ENCODE data around the gene SH3BGRL2. TPM values are rescaled to one million over a fixed set of nuclear protein-coding genes. Genes with fewer than 3 reads are reported as not detected.

The SH3BGRL2 gene
- total and polyA plus RNA-seq, 2 of the 4 experiments (the other 2 are of a cell fraction) = 2.4 to 5.6 TPM

GRCh38 chr6:79665725-79666551 is 34.8 kb downstream of the SH3BGRL2 start:
- no peak overlapping the region for H3K4ac ChIP-seq (ENCODE audit: low read depth, low read length)
- H3K14ac ChIP-seq (replicated peaks; ENCODE audit: low read depth, low read length) = no peak overlapping the region
- H3K36me3 ChIP-seq (ENCODE audit: control insufficient read depth, insufficient read depth, low read length) = no peaks in the 10 kb centered on the region
- intact Hi-C loops (cut with micrococcal nuclease) (no loop called here), in situ Hi-C loops (cut with MboI; ENCODE audit: low sequenced_read_pairs) (no loop called here), dilution Hi-C loops (cut with HindIII; ENCODE audit: low sequenced_read_pairs, unreplicated experiment) (no loop called here)
- no peak overlapping the region for H2BK15ac ChIP-seq (ENCODE audit: low read depth, low read length)
- H3K4me1 ChIP-seq (ENCODE audit: control insufficient read depth, insufficient read depth, low read length) = no peaks in the 10 kb centered on the region
- no peak for ATAC-seq (ENCODE audit: low read depth)
- no peaks in the 10 kb centered on the region for H4K20me1 ChIP-seq (ENCODE audit: insufficient read depth, low read length)
- no TSS peak for BruUV-seq (replicated peaks)
- no peak overlapping the region for H4K91ac ChIP-seq (ENCODE audit: insufficient read depth, low read depth, low read length)
- TF ChIP-seq RFX5 (IDR thresholded peaks at IDR 0.05; ENCODE audit: low read depth, low read length) (no peak), BHLHE40 (IDR thresholded peaks at IDR 0.05; ENCODE audit: low read depth, low read length) (no peak), RCOR1 (IDR thresholded peaks at IDR 0.05; ENCODE audit: insufficient replicate concordance, low read length) (no peak), MAZ (IDR thresholded peaks at IDR 0.05; ENCODE audit: borderline replicate concordance, low read depth, low read length) (no peak), POLR2A (IDR thresholded peaks at IDR 0.05; ENCODE audit: low read depth, low read length) (no peak), NFE2L2 (IDR thresholded peaks at IDR 0.05; ENCODE audit: low read depth, low read length) (no peak), RAD21 (IDR thresholded peaks at IDR 0.05; ENCODE audit: low read length) (no peak), ELK1 (IDR thresholded peaks at IDR 0.05; ENCODE audit: borderline replicate concordance, low read depth, low read length) (no peak), CHD1 (IDR thresholded peaks at IDR 0.05; ENCODE audit: low read depth, low read length) (no peak), SMC3 (IDR thresholded peaks at IDR 0.05; ENCODE audit: low read depth, low read length) (no peak), FOS (IDR thresholded peaks at IDR 0.05; ENCODE audit: low read depth, low read length) (no peak)
- TF ChIP-seq, protein P1, sequence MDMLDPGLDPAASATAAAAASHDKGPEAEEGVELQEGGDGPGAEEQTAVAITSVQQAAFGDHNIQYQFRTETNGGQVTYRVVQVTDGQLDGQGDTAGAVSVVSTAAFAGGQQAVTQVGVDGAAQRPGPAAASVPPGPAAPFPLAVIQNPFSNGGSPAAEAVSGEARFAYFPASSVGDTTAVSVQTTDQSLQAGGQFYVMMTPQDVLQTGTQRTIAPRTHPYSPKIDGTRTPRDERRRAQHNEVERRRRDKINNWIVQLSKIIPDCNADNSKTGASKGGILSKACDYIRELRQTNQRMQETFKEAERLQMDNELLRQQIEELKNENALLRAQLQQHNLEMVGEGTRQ (IDR thresholded peaks at IDR 0.05; ENCODE audit: low read depth, low read length) = no peak
- no peak overlapping the region for H2BK20ac ChIP-seq (ENCODE audit: low read depth, low read length)
- no peak overlapping the region for H3K4me3 ChIP-seq (ENCODE audit: insufficient read depth, low read depth, low read length)
- H3K18ac ChIP-seq (ENCODE audit: low read depth, low read length) = no peak overlapping the region
- POLR2A ChIA-PET (ENCODE audit: unreplicated experiment) = no interaction called here
- H3K9ac ChIP-seq (ENCODE audit: low read depth, low read length) = no peak overlapping the region
- DNase-seq = no peak
- H4K5ac ChIP-seq (ENCODE audit: low read depth, low read length) = no peak overlapping the region
- H2BK5ac ChIP-seq (ENCODE audit: low read depth, low read length, poor library complexity, severe bottlenecking) = no peak overlapping the region
- H3K9me3 ChIP-seq (ENCODE audit: control insufficient read depth, insufficient read depth, low read length) = no peaks in the 10 kb centered on the region
- no peaks in the 10 kb centered on the region for H3K27me3 ChIP-seq (ENCODE audit: control insufficient read depth, insufficient read depth, low read length)
- no peak overlapping the region for H3K23ac ChIP-seq (ENCODE audit: low read depth, low read length)
- no peaks in the 10 kb centered on the region for H3K9me1 ChIP-seq (ENCODE audit: insufficient read depth, low read length)
- no peak overlapping the region for H3K56ac ChIP-seq (ENCODE audit: extremely low read depth, insufficient read depth, low read length)
- H2BK120ac ChIP-seq (ENCODE audit: low read depth, low read length) = no peak overlapping the region
- no CpG with 5 or more reads among the region's 4 CpGs for WGBS, 2 experiments (ENCODE audit: extremely low coverage in 2 of 2, insufficient read length in 1 of 2)
- no peak overlapping the region for H2AK5ac ChIP-seq (ENCODE audit: low read depth, low read length)
- CTCF ChIA-PET = interaction anchor here (0.8 kb wide), 1 partner anchor 46 kb away, joined by 3 read pairs; no protein-coding TSS in a partner anchor
- no peak overlapping the region for H4K8ac ChIP-seq (ENCODE audit: low read depth in 2 of 2, low read length in 2 of 2)
- H3K79me1 ChIP-seq (ENCODE audit: low read depth in 1 of 2, low read length in 2 of 2) = no peaks in the 10 kb centered on the region
- H3K27ac ChIP-seq (ENCODE audit: insufficient read depth, low read length) = no peak overlapping the region
- no peak overlapping the region for H3K4me2 ChIP-seq (ENCODE audit: low read depth, low read length)
- H2AK9ac ChIP-seq (replicated peaks; ENCODE audit: low read depth, low read length, poor library complexity) = no peak overlapping the region
- H2AFZ ChIP-seq (replicated peaks; ENCODE audit: low read length, poor library complexity) = no peak overlapping the region

Data from IMR-90 (cell line).